Choroid plexus epithelial cell (primary cell): ENCODE measurements around the gene MYL11.

Experiments used
- DNase-seq: peaks from one replicate; pipeline ENCODE4 v3.0.0-alpha.2; 2010; ENCODE audit warnings: low read depth
- H3K4me3 ChIP-seq: 2 replicates; pipeline ENCODE4 v1.5.1; 2011; ENCODE audit warnings: low read depth, mild to moderate bottlenecking, control low read depth, low read length, moderate library complexity
- CTCF ChIP-seq: conservative IDR thresholded peaks from 2 replicates; pipeline ENCODE4 v1.5.1; 2011; ENCODE audit warnings: low read depth, mild to moderate bottlenecking, control low read depth, inconsistent platforms, low read length, moderate library complexity

The MYL11 gene

DNA sequence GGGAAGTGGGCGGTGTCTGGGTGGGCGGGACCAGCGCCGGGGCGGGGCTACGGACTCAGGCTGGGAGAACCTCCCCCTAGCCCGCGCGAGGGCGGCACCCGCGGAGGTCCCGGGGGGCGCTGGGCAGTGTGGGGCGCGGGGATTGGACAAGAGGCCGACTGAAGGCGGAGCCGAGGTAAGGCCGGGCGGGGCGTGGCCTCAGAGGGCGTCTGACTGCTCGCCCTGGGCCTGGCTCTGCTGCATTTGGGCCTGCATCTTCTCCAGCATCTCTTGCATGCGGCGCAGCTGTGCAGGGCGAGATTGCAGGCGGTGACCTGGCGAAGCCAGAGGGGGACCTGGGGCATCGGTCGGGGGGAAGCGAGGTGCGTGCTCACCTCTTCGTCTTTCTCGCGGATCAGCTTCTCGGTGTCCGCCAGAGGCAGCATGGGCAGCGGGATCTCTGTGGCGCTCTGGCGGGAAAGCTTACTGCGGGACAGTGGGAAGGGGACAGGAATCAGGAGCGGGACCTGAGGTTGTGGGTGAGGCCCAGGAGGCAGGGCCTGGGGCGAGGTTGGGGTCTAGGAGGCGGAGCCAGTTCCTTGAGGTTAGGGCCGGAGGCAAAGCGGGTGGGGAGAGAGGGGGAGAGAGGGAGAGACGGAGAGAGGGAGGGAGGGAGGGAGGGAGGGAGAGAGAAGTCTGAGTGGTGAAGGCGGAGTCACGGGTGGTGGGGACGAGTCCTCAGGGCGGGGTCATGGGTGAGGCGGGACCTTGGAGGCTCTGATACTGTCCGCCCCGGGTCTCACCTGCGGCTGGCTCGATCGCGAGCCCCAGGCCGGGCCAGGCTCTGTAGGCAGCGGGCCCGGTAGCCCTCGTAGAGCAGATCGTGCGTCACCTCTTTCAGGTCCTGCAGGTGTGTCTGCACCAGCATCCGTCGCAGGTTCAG is 3.9 kb downstream of the MYL11 start:
- peak; percentile 99 for DNase-seq
- peak overlapping the region; percentile 76 for H3K4me3 ChIP-seq
- TF ChIP-seq CTCF, result peak; percentile 47

- no peak for DNase-seq
- peak overlapping the region; percentile 76 for H3K4me3 ChIP-seq
- no peak for TF ChIP-seq CTCF
These were observed 4.7 kb downstream of the MYL11 start for GRCh38 chr16:30379158-30379783.

GRCh38 chr16:30380072-30380802 is 5.6 kb downstream of the MYL11 start:
- no peak overlapping the region for H3K4me3 ChIP-seq
- TF ChIP-seq CTCF, result no peak
- DNase-seq, result no peak

DNA sequence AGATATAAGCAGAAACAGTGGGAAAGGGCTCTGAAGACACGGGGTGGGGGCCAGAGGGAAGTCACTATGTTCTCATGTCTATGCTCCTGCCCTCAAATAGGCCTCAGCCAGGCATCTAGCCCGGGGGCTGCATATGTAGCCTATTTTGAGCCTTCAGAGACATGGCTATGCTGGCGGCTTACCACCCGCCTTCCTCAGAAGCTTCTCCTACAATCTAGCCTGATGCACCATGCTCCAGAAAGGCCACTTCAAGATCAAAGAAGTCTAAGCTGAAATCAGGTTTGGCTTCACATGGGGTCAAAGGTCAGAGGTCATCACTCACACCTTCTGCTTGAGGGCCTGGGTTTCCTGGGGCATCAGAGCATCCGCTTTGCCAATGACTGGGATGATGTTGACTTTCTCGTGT is 6.2 kb downstream of the MYL11 start:
- TF ChIP-seq CTCF, result no peak
- no peak for DNase-seq
- H3K4me3 ChIP-seq, result no peak overlapping the region

- no peak for TF ChIP-seq CTCF
- DNase-seq, result no peak
- H3K4me3 ChIP-seq, result no peak overlapping the region
These were observed 6.9 kb downstream of the MYL11 start for GRCh38 chr16:30381291-30382041.

- DNase-seq, result no peak
- no peak for TF ChIP-seq CTCF
- no peak within 1 kb of the TSS for H3K4me3 ChIP-seq
These were observed 7.7 kb downstream of the MYL11 start, which contains the start of gene SEPTIN1 for GRCh38 chr16:30382111-30382881. SEPTIN1 (minus strand) TSS chr16:30382561; CDS start chr16:30382542, 19 bp downstream.
